ENCODE results near the gene LIM2.

Gene LIM2

GRCh38 chr19:51352783-51353360 lies 34.9 kb downstream of the LIM2 start:
- TF ChIP-seq POLR2AphosphoS5 (IDR thresholded peaks at IDR 0.05; ENCODE audit: low read depth, low read length) (no peak), SIN3A (IDR thresholded peaks at IDR 0.05; ENCODE audit: borderline replicate concordance, insufficient read depth, low read length) (no peak), FOXP2 (optimal IDR thresholded peaks at IDR 0.05; ENCODE audit: borderline replicate concordance, extremely low read depth, extremely low read length, insufficient read depth) (no peak), REST (IDR thresholded peaks at IDR 0.05; ENCODE audit: insufficient read depth in 1 of 2, low read depth in 2 of 2, low read length in 2 of 2) (no peak), TAF1 (IDR thresholded peaks at IDR 0.05; ENCODE audit: borderline replicate concordance, insufficient read depth, low read length) (no peak)

- TF ChIP-seq REST (IDR thresholded peaks at IDR 0.05; ENCODE audit: insufficient read depth in 1 of 2, low read depth in 2 of 2, low read length in 2 of 2) (no peak), TAF1 (IDR thresholded peaks at IDR 0.05; ENCODE audit: borderline replicate concordance, insufficient read depth, low read length) (no peak), FOXP2 (optimal IDR thresholded peaks at IDR 0.05; ENCODE audit: borderline replicate concordance, extremely low read depth, extremely low read length, insufficient read depth) (no peak)
These were observed 36.3 kb downstream of the LIM2 start for GRCh38 chr19:51351266-51351990.

- TF ChIP-seq TAF1 (IDR thresholded peaks at IDR 0.05; ENCODE audit: borderline replicate concordance, insufficient read depth, low read length) (no peak), FOXP2 (optimal IDR thresholded peaks at IDR 0.05; ENCODE audit: borderline replicate concordance, extremely low read depth, extremely low read length, insufficient read depth) (no peak), SIN3A (IDR thresholded peaks at IDR 0.05; ENCODE audit: borderline replicate concordance, insufficient read depth, low read length) (no peak), POLR2AphosphoS5 (IDR thresholded peaks at IDR 0.05; ENCODE audit: low read depth, low read length) (no peak), REST (IDR thresholded peaks at IDR 0.05; ENCODE audit: insufficient read depth in 1 of 2, low read depth in 2 of 2, low read length in 2 of 2) (no peak)
These were observed 40.4 kb downstream of the LIM2 start for GRCh38 chr19:51347209-51347928.

- TF ChIP-seq REST (IDR thresholded peaks at IDR 0.05; ENCODE audit: insufficient read depth in 1 of 2, low read depth in 2 of 2, low read length in 2 of 2): no peak
- no peak for TF ChIP-seq TAF1 (IDR thresholded peaks at IDR 0.05; ENCODE audit: borderline replicate concordance, insufficient read depth, low read length)
- TF ChIP-seq SIN3A (IDR thresholded peaks at IDR 0.05; ENCODE audit: borderline replicate concordance, insufficient read depth, low read length): no peak
- no peak for TF ChIP-seq FOXP2 (optimal IDR thresholded peaks at IDR 0.05; ENCODE audit: borderline replicate concordance, extremely low read depth, extremely low read length, insufficient read depth)
- TF ChIP-seq POLR2AphosphoS5 (IDR thresholded peaks at IDR 0.05; ENCODE audit: low read depth, low read length): no peak
These were observed 41.0 kb downstream of the LIM2 start for GRCh38 chr19:51346742-51347141.
